Liver (tissue), 3 donors: ENCODE results near the gene ATXN7L1.

ENCODE experiments used
- EGR1 ChIP-seq, 2 donors: IDR thresholded peaks; 2 replicates each; pipeline ENCODE4 v1.6.1; 2016 to 2018; ENCODE audit warnings: antibody characterized with exemption in 2 of 2, low read depth in 2 of 2
- GABPA ChIP-seq, 2 donors: IDR thresholded peaks in 1 of 2; conservative IDR thresholded peaks in 1 of 2; 2 replicates each; pipeline ENCODE4 v1.6.1; 2016; ENCODE audit warnings: antibody characterized with exemption in 2 of 2, mild to moderate bottlenecking in 1 of 2, moderate library complexity in 1 of 2
- HNF4G ChIP-seq: IDR thresholded peaks from 2 replicates; pipeline ENCODE4 v1.6.1; 2016; ENCODE audit warnings: antibody characterized with exemption
- JUND ChIP-seq, 2 donors: IDR thresholded peaks; 2 replicates each; pipeline ENCODE4 v1.6.1; 2016; ENCODE audit warnings: antibody characterized with exemption in 2 of 2
- RAD21 ChIP-seq, 2 donors: IDR thresholded peaks; 2 replicates each; pipeline ENCODE4 v1.6.1; 2016; ENCODE audit warnings: antibody characterized with exemption in 2 of 2, mild to moderate bottlenecking in 2 of 2
- TAF1 ChIP-seq: conservative IDR thresholded peaks from 2 replicates; pipeline ENCODE4 v1.6.1; 2016; ENCODE audit warnings: antibody characterized with exemption, mild to moderate bottlenecking
- YY1 ChIP-seq: IDR thresholded peaks from 2 replicates; pipeline ENCODE4 v1.6.1; 2016; ENCODE audit warnings: antibody characterized with exemption, mild to moderate bottlenecking
- TF ChIP-seq, protein P1 (sequence below): fragments of 150-350 bp; IDR thresholded peaks from 2 replicates; pipeline ENCODE4 v1.5.1; 2017; ENCODE audit warnings: improper control_type of control experiment, low read depth, low read length; ENCODE audit not compliant: missing input control
- TF ChIP-seq, protein P2 (sequence below): IDR thresholded peaks from 2 replicates; pipeline ENCODE4 v1.6.1; 2016; ENCODE audit warnings: antibody characterized with exemption, mild to moderate bottlenecking
- TF ChIP-seq, protein P3 (sequence below): IDR thresholded peaks from 2 replicates; pipeline ENCODE4 v1.6.1; 2016; ENCODE audit warnings: antibody characterized with exemption
- donor health status: healthy.
- donor health status: healthy.

DNA sequence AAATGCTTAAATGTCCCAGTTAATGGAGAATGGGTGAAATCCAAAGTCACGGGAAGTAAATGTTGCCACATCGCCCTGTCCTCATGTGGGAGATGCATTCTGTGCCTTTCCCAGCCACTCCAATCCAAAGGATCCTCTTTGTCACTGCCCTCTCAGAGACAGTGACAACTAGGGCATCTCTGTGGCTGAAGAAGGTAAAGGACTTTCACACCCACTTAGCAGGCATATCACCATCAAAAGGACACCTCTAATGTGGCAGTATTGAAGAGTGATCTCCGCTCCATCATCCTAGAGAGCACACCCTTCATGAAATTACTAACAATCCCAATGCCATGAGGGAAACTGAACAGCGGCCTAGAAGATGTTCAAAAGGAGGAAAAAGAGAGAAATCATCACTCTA lies 13.6 kb downstream of the ATXN7L1 start:
- TF ChIP-seq TAF1 (no peak), RAD21 (IDR thresholded peaks at IDR 0.05) (no peak), JUND (IDR thresholded peaks at IDR 0.05) (no peak), HNF4G (no peak), EGR1 (IDR thresholded peaks at IDR 0.05; ENCODE audit: low read depth in 2 of 2) (no peak), GABPA (IDR thresholded peaks at IDR 0.05 in 1 of 2, conservative IDR thresholded peaks at IDR 0.05 in 1 of 2) (no peak), YY1 (no peak)
- TF ChIP-seq, protein P1, sequence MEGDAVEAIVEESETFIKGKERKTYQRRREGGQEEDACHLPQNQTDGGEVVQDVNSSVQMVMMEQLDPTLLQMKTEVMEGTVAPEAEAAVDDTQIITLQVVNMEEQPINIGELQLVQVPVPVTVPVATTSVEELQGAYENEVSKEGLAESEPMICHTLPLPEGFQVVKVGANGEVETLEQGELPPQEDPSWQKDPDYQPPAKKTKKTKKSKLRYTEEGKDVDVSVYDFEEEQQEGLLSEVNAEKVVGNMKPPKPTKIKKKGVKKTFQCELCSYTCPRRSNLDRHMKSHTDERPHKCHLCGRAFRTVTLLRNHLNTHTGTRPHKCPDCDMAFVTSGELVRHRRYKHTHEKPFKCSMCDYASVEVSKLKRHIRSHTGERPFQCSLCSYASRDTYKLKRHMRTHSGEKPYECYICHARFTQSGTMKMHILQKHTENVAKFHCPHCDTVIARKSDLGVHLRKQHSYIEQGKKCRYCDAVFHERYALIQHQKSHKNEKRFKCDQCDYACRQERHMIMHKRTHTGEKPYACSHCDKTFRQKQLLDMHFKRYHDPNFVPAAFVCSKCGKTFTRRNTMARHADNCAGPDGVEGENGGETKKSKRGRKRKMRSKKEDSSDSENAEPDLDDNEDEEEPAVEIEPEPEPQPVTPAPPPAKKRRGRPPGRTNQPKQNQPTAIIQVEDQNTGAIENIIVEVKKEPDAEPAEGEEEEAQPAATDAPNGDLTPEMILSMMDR = no peak
- TF ChIP-seq, protein P2, sequence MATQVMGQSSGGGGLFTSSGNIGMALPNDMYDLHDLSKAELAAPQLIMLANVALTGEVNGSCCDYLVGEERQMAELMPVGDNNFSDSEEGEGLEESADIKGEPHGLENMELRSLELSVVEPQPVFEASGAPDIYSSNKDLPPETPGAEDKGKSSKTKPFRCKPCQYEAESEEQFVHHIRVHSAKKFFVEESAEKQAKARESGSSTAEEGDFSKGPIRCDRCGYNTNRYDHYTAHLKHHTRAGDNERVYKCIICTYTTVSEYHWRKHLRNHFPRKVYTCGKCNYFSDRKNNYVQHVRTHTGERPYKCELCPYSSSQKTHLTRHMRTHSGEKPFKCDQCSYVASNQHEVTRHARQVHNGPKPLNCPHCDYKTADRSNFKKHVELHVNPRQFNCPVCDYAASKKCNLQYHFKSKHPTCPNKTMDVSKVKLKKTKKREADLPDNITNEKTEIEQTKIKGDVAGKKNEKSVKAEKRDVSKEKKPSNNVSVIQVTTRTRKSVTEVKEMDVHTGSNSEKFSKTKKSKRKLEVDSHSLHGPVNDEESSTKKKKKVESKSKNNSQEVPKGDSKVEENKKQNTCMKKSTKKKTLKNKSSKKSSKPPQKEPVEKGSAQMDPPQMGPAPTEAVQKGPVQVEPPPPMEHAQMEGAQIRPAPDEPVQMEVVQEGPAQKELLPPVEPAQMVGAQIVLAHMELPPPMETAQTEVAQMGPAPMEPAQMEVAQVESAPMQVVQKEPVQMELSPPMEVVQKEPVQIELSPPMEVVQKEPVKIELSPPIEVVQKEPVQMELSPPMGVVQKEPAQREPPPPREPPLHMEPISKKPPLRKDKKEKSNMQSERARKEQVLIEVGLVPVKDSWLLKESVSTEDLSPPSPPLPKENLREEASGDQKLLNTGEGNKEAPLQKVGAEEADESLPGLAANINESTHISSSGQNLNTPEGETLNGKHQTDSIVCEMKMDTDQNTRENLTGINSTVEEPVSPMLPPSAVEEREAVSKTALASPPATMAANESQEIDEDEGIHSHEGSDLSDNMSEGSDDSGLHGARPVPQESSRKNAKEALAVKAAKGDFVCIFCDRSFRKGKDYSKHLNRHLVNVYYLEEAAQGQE = no peak
- TF ChIP-seq, protein P3, sequence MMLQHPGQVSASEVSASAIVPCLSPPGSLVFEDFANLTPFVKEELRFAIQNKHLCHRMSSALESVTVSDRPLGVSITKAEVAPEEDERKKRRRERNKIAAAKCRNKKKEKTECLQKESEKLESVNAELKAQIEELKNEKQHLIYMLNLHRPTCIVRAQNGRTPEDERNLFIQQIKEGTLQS = no peak
